ENCODE data around the gene CFAP74.

DNA sequence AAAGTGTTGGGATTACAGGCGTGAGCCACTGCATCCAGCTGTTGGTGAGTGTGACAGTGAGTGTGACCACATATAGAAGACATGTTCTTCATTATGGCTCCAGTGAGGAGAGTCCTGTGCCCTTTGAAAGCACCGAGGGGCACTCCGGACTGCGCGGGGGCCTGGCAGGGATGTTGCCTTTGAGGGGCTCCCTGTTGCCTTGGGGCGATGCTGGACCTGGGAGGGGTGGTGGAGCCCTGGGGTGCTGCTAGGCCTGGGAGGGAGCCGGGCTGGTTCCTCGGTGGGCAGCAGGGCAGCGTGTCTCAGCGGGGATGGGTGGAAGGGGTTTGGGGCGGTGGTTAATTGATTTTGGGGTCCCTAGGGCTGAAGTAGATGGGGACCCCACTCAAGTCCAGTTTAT, 25.5 kb downstream of the CFAP74 start:
- TF ChIP-seq, protein P1, sequence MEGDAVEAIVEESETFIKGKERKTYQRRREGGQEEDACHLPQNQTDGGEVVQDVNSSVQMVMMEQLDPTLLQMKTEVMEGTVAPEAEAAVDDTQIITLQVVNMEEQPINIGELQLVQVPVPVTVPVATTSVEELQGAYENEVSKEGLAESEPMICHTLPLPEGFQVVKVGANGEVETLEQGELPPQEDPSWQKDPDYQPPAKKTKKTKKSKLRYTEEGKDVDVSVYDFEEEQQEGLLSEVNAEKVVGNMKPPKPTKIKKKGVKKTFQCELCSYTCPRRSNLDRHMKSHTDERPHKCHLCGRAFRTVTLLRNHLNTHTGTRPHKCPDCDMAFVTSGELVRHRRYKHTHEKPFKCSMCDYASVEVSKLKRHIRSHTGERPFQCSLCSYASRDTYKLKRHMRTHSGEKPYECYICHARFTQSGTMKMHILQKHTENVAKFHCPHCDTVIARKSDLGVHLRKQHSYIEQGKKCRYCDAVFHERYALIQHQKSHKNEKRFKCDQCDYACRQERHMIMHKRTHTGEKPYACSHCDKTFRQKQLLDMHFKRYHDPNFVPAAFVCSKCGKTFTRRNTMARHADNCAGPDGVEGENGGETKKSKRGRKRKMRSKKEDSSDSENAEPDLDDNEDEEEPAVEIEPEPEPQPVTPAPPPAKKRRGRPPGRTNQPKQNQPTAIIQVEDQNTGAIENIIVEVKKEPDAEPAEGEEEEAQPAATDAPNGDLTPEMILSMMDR (IDR thresholded peaks at IDR 0.05) = no peak
- TF ChIP-seq POLR2A (IDR thresholded peaks at IDR 0.05) = no peak
- no peak for TF ChIP-seq EP300 (IDR thresholded peaks at IDR 0.05)

Measured in tibial nerve (tissue), 4 donors.